Measurements from ENCODE around the gene HES6.

Gene HES6

DNA sequence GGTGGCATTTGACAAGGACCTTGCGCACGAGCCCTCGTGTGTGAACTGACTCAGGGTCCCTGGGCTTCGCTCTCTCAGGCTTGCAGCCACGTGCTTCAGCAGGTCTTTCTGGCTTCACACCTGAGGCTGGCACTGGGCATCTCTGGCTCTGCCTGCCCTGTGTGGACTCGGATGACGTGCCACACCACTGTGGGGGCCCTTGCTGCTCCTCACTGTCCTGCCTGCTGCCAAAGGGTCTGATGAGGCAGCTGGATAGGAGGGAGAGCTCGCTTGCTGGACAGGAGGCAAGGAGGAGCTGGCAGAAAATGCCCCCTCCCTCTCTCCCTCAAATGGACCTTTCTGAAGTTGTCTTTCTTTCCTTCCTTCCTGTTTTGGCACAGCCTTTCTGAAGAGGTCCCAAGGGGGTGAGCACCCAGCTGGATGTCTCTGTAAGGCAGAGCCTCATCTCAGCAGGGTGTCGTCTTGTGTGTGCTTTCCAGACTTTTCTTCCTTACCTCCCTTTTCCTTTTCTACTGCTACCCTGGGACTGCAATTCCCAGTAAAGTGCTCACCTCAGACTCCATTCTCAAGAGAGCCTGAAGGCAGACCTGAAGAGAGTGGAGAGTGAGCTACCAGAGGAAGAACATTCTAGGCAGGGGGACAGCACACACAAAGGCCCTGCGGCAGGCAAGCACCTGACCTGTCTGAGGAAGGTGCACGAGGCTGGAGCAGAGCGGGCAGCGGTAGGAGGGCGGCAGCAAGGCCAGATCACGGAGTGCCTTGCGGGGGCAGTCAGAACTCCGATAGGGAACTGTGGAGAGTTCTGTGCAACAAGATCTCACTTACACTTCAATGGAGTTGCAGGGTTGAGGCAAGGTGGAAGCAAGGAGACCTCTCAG, 43.3 kb upstream of the HES6 start:
- H3K9me2 ChIP-seq (replicated peaks; ENCODE audit: low read depth, low read length): no peaks in the 10 kb centered on the region
- H3K4me3 ChIP-seq (ENCODE audit: low read length, poor library complexity, severe bottlenecking): peak overlapping the region; percentile 21
- H3K9ac ChIP-seq (ENCODE audit: low read depth, low read length, poor library complexity, severe bottlenecking): peak overlapping the region; percentile 23
- H3K79me2 ChIP-seq (ENCODE audit: insufficient read depth, low read length): peaks cover 91% of the 10 kb centered on the region
- no peak for TF ChIP-seq EZH2phosphoT487 (IDR thresholded peaks at IDR 0.05; ENCODE audit: borderline replicate concordance)
- TF ChIP-seq, protein P1, sequence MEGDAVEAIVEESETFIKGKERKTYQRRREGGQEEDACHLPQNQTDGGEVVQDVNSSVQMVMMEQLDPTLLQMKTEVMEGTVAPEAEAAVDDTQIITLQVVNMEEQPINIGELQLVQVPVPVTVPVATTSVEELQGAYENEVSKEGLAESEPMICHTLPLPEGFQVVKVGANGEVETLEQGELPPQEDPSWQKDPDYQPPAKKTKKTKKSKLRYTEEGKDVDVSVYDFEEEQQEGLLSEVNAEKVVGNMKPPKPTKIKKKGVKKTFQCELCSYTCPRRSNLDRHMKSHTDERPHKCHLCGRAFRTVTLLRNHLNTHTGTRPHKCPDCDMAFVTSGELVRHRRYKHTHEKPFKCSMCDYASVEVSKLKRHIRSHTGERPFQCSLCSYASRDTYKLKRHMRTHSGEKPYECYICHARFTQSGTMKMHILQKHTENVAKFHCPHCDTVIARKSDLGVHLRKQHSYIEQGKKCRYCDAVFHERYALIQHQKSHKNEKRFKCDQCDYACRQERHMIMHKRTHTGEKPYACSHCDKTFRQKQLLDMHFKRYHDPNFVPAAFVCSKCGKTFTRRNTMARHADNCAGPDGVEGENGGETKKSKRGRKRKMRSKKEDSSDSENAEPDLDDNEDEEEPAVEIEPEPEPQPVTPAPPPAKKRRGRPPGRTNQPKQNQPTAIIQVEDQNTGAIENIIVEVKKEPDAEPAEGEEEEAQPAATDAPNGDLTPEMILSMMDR (conservative IDR thresholded peaks at IDR 0.05; ENCODE audit: low read length): no peak
- no peaks in the 10 kb centered on the region for H3F3A ChIP-seq (ENCODE audit: low read depth)
- H4K20me1 ChIP-seq (ENCODE audit: insufficient read depth, low read length, poor library complexity, severe bottlenecking): peaks cover 34% of the 10 kb centered on the region
- peaks cover 62% of the 10 kb centered on the region for H3K4me1 ChIP-seq (ENCODE audit: insufficient read depth, low read length, poor library complexity, severe bottlenecking)
- H3K4me2 ChIP-seq (ENCODE audit: low read depth, low read length, poor library complexity, severe bottlenecking): peak overlapping the region; percentile 50
- H3K27me3 ChIP-seq (ENCODE audit: insufficient read depth, low read length, poor library complexity, severe bottlenecking): no peaks in the 10 kb centered on the region
- H2AFZ ChIP-seq (ENCODE audit: low read length): no peak overlapping the region
- H3K9me3 ChIP-seq (ENCODE audit: insufficient read depth, low read depth, low read length): no peaks in the 10 kb centered on the region
- no peaks in the 10 kb centered on the region for H3K36me3 ChIP-seq (ENCODE audit: insufficient read depth, low read length)

DNA sequence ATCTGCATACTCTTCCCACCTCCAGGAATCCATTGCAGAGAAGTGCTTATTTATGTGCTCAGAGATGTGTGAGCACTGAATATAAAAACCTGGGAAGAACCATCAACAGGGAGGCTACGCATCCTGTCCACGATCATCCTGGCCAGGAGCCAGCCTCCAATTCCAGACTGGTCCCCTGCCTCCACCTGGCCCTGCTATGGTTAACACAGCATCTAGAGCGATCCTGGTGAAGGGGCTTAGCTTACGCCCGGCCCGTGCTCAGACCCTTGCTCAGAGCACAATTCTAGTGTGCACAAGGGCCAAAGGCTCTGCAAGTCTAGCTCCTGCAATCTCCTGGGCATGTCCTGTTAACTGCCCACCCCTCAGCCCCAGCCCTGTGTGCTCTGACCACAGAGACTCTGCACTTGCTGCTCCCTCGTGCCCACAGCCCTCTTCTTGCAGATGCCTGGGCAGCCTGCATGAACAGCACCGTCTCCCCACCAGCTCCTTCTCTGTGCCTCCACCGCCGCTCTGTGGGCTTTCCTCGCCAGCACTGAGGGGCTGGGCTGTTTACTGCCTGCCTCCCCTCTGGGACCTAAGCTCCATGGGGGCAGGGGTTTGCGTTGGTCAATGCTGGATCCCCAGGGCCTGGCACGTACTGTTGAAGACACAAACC, 42.1 kb upstream of the HES6 start:
- H3F3A ChIP-seq (ENCODE audit: low read depth): no peaks in the 10 kb centered on the region
- H3K9me3 ChIP-seq (ENCODE audit: insufficient read depth, low read depth, low read length): no peaks in the 10 kb centered on the region
- H4K20me1 ChIP-seq (ENCODE audit: insufficient read depth, low read length, poor library complexity, severe bottlenecking): peaks cover 22% of the 10 kb centered on the region
- peak overlapping the region; percentile 0 for H3K4me2 ChIP-seq (ENCODE audit: low read depth, low read length, poor library complexity, severe bottlenecking)
- no peaks in the 10 kb centered on the region for H3K9me2 ChIP-seq (replicated peaks; ENCODE audit: low read depth, low read length)
- H3K79me2 ChIP-seq (ENCODE audit: insufficient read depth, low read length): peaks cover 79% of the 10 kb centered on the region
- H3K27me3 ChIP-seq (ENCODE audit: insufficient read depth, low read length, poor library complexity, severe bottlenecking): no peaks in the 10 kb centered on the region
- no peak overlapping the region for H2AFZ ChIP-seq (ENCODE audit: low read length)
- peaks cover 53% of the 10 kb centered on the region for H3K4me1 ChIP-seq (ENCODE audit: insufficient read depth, low read length, poor library complexity, severe bottlenecking)
- TF ChIP-seq, protein P1 (conservative IDR thresholded peaks at IDR 0.05; ENCODE audit: low read length): no peak
- TF ChIP-seq EZH2phosphoT487 (IDR thresholded peaks at IDR 0.05; ENCODE audit: borderline replicate concordance): no peak
- H3K9ac ChIP-seq (ENCODE audit: low read depth, low read length, poor library complexity, severe bottlenecking): no peak overlapping the region
- H3K36me3 ChIP-seq (ENCODE audit: insufficient read depth, low read length): peaks cover 6% of the 10 kb centered on the region; the same call in 1 of the 2 replicates
- no peak overlapping the region for H3K4me3 ChIP-seq (ENCODE audit: low read length, poor library complexity, severe bottlenecking)

DNA sequence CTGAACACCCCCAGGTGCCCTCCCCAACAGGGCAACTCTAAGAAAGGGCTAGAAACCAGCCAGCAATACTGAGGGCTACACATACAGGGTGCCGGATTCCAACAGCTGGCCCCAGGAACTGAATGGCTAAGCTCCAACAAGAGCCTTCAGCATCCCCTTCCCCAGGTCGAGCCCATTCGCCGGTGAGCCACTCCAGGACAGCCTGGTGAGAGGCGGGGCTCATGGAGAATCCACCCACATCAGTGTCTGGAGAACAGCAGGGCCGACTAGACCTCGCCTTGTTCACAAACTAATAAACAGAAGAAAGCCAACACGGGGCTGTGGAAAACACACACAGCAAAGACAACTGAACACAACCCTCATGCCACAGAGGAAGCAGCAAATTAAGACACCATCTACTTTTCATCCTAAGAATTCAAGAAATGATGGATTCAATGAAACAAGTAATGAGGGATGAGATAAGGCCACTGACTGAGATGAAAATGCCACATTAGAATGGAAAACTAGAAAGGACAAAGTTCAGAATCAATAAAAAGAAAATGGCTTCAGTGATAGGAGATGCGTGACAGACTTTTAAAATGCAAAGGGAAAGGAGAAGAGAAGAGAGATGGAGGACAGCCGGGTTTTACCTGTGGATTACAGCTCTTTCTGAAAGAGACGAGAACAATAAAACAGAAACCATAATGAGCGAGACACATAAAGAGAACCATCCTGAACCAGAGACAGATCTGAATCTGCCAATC, 40.4 kb upstream of the HES6 start:
- Histone ChIP-seq H3K4me2 (ENCODE audit: low read depth, low read length, poor library complexity, severe bottlenecking) (no peak overlapping the region), H3F3A (ENCODE audit: low read depth) (no peaks in the 10 kb centered on the region), H2AFZ (ENCODE audit: low read length) (no peak overlapping the region), H3K9me2 (replicated peaks; ENCODE audit: low read depth, low read length) (no peaks in the 10 kb centered on the region), H3K9ac (ENCODE audit: low read depth, low read length, poor library complexity, severe bottlenecking) (no peak overlapping the region), H4K20me1 (ENCODE audit: insufficient read depth, low read length, poor library complexity, severe bottlenecking) (peaks cover 13% of the 10 kb centered on the region), H3K36me3 (ENCODE audit: insufficient read depth, low read length) (peaks cover 22% of the 10 kb centered on the region; the same call in 1 of the 2 replicates), H3K4me3 (ENCODE audit: low read length, poor library complexity, severe bottlenecking) (no peak overlapping the region), H3K9me3 (ENCODE audit: insufficient read depth, low read depth, low read length) (no peaks in the 10 kb centered on the region), H3K4me1 (ENCODE audit: insufficient read depth, low read length, poor library complexity, severe bottlenecking) (peaks cover 36% of the 10 kb centered on the region), H3K79me2 (ENCODE audit: insufficient read depth, low read length) (peaks cover 62% of the 10 kb centered on the region), H3K27me3 (ENCODE audit: insufficient read depth, low read length, poor library complexity, severe bottlenecking) (no peaks in the 10 kb centered on the region)
- TF ChIP-seq, protein P1 (conservative IDR thresholded peaks at IDR 0.05; ENCODE audit: low read length): no peak
- no peak for TF ChIP-seq EZH2phosphoT487 (IDR thresholded peaks at IDR 0.05; ENCODE audit: borderline replicate concordance)

All from Loucy (cell line).